HG03342 (cell line): Measurements from ENCODE around the gene IQGAP3.

Experiments
- ATAC-seq: cut with Tn5 transposase; IDR thresholded peaks from one replicate; pipeline ENCODE4 v1.9.1; 2021; ENCODE audit warnings: mild to moderate bottlenecking, moderate library complexity; ENCODE audit not compliant: unreplicated experiment

The IQGAP3 gene

DNA sequence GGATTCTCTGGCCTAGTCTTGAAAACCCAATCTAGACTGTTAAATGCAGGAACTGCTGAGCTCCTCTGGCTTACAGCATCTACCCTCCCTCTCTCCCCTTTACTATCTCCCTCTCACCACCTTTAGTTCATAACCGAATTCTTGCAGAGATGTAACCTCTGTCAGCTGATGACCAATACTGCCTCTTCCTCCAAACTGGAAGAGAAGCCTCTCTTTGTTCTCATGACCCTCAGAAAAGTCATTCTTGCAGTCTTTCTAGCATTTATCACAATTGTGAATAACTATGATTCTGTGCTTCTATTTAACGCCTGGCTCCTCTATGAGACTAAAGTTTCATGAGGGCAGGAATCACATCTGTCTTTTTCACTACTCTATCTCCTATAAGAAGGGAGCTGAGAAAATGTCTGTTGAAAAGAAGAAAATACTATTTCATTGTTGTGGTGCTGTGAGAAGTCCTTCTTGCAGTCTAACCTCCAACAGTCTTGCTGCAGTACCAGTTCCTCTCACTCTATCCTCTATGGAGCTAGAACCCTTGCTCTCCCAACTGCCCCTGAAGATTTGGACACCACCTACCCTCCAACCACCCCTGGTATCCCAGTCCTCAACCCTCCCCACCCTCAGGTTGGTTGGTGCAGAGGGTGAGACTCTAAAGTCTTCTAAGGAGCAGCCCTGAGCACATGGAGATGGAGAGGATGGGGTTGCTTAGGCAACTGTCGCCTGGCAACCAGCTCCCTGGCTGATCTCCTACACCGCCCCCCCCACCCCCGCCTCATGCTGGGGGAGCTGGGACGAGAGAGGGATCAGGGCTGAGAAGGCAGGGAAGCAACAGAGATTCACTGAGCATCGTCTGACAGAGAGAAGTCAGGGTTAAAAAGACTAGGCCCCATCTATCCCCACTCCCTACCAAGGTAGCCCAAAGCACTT lies 85.7 kb downstream of the IQGAP3 start:
- ATAC-seq: no peak

DNA sequence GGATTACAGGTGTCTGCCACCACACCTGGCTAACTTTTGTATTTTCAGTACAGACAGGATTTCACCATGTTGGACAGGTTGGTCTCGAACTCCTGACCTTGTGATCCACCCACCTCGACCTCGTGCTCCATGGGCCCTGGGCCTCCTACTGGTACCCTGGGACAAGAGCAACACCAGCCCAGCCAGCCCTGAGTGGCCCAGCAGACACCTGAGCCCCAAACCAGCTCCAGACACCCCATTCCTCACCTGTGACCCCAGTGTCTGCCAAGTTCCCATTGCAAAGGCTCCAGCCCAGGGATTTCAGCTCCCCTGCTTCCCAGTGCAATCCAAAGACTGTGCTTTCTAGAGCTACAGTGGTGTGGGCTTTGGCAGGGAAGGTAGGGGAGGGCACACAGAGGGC lies 86.4 kb downstream of the IQGAP3 start:
- no peak for ATAC-seq

DNA sequence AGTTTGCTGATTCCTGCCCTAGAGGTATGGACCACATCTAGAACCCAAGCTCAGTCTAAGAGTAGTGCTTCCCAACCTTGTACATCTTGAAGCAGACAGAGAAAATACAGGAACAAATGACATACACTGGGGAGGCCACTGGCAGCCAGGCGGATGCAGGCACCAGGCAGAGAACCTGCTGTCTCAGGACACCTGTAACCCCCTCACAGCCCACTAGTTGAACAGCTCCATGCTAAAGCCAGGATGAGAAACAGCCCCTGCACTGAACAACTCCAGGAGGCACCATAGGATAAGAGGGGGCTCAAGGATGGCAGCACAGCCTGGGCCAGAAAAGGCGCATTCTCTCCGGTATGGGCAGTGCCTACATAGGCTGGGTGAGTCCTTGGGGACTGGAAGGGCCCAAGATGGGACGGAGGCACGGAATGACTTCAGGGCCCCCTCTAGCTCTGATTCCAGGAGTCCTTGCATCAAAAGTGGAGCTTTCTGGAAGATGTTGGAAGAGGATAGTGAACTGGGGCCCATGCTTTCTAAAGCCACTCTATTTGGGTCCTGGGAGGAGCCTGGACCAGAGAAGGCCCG lies 87.8 kb downstream of the IQGAP3 start:
- no peak for ATAC-seq

DNA sequence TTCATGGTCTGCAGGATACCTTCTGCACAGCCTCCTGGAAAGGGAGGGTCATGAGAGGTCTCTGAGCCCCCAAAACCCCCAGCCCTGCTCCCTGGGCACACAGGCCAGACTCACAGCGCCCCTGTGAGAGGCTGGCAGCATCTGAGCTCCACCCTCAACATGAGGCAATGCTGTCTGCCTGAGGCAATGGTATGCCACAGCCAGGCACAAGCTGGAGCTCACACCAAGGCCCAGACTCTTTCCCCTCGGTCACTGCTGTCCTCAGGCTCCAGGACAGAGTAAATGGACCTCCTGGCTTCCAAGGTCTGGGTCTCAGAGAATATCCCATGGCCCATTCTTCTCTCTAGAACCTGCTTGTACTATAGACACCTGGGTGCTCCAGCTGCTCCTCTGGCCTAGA lies 89.0 kb downstream of the IQGAP3 start:
- ATAC-seq: no peak

DNA sequence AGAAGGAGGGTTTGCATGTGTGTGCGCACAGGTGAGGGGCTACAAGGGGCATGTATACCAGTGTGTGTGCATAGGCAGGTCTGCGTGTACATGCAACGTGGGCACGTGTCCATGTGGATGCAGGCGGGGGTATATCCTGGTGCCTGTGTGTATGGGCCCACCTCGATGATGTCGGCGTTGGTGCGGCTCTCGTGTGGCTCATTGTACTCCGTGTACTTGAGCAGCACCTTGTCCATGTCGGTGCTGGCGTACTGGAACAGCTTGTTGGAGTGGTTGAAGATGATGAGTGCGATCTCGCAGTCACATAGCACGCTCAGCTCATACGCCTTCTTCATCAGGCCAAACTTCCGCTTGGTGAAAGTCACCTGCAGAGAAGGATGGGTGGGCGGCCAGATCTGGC lies 90.1 kb downstream of the IQGAP3 start:
- no peak for ATAC-seq

DNA sequence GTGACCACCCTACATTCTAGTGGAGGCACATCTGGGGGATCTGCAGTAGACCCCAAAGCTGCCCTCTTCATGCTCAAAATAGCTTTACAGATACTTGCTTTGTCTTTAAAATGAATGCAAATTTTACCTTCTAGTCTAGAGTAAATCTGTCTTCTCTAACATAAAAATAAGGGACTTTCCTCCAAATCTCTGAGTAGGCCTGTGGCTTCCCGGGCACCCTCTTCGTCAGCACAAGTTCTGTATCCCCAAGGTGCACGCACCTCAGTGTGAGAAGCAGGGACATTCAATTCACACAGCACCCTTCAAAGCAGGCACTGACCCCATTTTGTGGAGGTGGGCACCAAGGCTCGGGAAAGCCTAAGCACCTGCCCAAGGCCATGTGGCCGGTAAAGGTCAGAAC lies 90.8 kb downstream of the IQGAP3 start:
- no peak for ATAC-seq

DNA sequence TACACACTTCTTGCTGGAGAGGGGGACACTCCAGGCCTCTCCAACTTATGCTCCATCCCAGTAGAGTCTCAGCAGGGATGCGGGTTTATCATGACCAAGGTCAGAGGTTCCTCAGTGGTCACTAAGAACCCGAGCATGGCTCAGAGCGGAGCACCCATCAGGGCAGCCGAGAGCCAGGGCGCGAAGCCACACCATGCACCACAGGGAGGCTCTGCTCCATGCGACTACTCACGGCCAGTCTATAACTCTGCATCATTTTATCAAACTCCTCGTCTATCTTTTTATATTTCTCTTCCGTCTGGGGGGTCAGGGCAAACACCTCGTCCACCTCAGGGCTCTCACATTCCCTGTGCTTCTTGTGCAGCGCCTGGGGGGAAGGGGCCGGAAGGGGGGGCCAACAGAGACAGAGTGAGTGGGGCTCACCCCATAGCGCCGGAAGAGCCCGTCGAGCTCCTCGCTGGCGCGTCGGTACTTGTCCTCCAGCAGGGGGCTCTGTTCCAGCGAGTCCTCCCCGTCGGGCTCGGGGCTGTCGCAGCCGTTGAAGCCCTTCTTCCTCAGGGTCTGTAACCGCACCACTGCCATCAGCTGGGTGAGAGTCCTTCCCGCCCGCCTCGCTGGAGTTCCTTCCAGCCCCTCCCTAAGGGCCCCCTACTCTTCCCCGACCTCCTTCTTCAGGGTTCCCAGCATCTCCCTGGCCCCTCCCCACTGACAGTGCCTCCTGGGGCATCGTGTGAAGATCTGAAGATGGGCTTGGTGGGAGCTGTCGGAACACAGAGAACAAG lies 91.8 kb downstream of the IQGAP3 start:
- no peak for ATAC-seq

DNA sequence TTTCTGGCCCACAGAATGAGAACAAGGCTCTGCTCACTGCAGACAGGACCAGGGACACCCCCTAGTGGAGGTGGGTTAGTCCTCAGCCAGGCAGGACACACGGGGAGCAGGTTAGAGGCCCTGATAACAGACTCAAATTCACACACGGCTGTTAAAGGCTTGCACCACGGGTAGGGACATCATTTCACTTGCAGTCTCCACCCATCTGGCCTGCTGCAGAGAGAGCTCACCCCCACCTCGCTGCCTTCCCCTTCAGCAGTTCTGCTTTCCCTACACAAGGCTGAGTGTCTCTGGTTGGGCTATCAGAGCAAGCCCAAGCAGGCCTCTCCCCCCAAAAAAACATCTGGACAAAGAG lies 92.4 kb downstream of the IQGAP3 start:
- ATAC-seq: no peak

DNA sequence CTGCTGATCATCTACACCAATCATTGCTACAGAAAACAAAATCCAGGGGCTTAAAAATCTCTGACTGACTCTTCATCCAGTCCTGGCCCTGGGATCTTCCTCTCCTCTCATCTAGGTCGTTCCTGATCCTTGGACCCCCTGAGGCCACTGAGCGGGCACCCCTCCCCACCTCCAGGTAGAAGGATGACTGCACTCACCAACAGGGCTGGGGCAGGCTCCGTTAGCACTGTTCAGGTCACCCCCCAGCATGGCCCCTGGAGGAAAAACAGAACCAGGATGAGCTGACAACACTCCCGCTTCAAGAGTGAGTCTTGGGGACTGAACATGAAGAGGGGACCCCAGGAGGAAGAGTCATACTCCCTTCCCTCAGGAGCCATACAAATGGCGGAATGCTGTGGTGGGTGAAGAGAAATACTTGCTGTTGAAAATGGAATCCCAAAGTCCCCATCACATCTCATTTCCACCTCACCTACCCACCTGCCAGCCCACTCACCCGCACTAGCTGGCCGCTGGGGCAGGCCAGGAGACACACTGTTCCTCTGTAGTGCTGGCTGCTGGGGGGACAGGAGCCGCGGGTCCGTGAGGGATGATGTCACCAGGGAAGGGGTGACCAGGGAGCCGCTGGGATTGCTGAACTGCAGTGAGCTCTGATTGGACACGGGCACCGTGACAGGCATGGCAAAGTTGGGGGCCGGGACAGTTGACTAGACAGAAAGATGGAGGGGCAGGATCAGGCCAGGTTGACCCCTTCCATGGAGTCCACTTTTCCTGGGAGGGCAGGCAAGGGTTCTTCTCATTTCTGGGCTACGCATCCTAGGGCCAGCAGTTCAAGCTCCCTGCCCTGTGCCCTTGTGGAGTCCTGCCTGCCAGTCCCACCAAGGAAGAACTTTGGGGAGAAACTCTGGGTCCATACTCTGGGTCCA lies 93.0 kb downstream of the IQGAP3 start:
- no peak for ATAC-seq

DNA sequence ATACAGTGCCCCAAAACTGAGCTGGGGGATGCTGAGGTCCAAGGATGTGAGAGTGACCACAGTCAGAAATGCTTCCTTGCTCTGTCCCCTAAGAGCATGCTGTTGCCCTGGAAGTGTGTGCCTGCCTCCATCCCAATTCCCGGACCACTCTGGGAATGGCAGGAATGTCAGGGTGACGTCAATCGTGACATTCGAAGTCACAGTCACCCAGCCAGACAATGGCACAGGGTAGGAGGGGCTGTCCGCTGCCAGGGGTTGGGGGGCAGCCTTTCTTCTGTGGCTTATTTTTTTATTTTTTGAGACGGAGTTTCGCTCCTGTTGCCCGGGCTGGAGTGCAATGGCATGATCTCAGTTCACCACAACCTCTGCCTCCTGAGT lies 94.1 kb downstream of the IQGAP3 start:
- ATAC-seq: no peak

DNA sequence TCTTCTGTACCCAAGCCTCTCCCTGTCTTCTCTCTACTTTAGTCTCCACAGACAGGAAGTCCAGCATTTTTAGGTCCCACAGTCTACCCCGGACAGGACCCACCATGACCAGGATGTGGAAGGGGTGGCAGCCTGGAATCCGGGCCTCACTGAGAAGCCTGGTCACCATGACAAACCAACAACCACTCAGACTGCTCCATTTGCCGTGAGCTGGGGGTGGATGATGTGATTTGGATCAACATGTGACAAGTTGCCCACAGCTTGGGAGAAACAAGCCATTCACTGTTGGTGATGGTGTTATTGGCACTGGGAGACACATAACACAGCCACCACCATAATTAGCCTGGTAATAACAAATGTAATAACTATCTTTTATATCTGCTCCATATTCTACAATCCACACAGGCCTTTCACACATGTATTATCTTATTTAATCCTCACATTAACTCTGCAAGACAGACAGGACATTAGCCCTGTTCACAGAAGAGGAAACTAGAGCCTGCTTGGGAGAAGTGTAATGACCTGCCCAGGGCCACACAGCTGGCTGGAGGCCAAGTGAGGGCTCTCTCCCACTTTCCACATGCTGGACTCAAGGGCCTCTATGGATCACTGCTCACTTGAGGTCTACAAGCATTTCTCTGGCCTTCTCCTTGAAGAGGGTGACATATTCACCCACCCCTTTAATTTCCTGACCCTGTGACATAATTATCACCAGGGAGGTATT lies 94.7 kb downstream of the IQGAP3 start:
- no peak for ATAC-seq

DNA sequence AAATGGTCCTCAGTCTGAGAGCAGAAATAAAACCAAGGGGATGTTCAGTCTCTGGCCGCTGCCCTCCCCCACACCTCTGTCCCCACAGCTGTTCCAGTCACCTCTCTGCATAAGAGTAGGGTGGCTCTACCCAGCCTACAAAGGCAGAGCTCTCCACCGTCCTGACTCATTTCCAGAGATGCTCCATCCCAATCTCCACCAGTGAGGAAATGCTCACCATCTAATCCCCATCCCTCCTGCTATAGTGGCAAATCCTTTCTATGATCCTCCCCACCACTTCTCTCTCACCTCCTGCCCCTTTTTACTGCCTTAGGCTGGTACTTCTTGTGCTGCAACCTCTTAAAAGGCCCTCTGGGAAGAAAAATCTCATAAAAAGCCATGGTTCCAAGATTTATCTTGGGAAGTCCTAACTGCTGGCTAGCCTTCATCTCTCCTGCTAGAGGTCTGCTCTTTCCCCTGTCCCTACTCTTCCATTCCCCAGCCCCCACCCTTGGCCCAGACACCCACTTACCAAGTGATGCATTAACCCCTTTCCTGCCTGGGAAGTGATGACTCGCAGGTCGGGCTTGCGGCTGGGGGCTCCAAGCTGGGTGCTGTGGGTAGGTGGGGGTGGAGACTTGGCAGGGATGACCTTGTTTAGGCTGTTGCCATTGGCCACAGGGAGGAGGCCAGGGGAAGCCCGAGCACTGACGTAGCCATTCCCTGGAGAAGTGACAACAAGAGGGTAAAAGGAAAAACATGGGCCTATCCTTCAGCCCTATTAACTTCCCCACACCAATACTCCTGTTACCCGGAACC lies 95.7 kb downstream of the IQGAP3 start:
- no peak for ATAC-seq

DNA sequence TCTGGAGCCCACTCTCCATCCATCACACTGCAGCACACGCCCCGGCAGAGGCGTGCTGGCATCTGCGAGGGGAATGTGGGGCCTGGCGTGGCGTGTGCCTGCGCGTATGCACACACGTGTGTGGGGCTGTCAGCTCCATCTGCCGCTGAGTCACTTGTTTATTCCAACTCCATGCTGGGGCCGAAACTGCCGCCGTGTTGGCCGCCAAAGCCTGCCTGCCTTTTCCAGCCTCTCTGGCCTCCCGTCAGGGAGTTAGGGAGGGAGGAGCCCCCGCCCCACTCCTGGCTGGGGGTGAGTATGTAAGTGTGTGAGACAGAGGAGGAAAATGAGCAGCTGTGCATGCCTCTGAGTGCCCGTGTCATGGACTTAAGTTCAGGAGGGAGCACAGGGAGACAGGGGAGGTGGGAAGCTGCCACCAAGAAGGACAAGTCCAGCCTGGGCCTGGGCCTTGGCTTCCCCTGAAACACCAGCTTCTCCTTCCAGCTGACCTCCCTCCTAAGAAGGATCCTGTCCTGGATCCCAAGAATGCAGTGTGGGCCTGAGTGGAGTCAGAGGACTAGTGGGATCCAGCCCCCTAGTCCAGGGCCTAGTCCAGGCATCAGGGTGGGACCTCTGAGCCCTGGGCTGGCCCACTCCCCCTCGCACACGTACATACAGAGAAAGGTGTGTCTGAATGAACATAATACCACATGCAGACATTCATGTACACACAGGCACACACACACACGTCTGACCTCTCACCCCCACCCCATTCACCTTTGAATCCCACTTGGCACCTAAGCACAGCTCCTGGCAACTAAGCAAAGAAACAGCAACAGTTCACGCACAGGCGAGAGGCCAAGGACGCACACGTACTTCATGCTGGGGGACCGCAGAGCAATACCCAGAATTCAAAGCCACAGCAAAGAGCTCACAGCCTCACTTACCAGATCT lies 96.5 kb downstream of the IQGAP3 start:
- ATAC-seq: no peak
